Suppressor macrophage treated with lipopolysaccharide for 1 hour (primary cell): ENCODE data around the gene GDPD2.
"Not testable (repeated sequence)": the region's sequence is repeated elsewhere in the genome, so short reads cannot be mapped to it uniquely, and the experiment has no call there.

Experiments used
- DNase-seq, 3 donors: peaks; one replicate each; pipeline ENCODE4 v3.0.0-alpha.2; 2020 to 2022

GDPD2 gene

GRCh38 chrX:70422851-70423341 is at the start of gene GDPD2:
GDPD2 (plus strand) TSS chrX:70423314; CDS start chrX:70424985, 1,671 bp downstream.
- no peak for DNase-seq

GRCh38 chrX:70386235-70386634 is 36.9 kb upstream of the GDPD2 start:
- DNase-seq: no peak

- DNase-seq: peak in 1 of 3 donors; percentile 5
Observed at GRCh38 chrX:70398899-70399298, 24.2 kb upstream of the GDPD2 start.

- DNase-seq: not testable (repeated sequence)
Observed at GRCh38 chrX:70400181-70400580, 22.9 kb upstream of the GDPD2 start.

GRCh38 chrX:70402721-70403120 is 20.4 kb upstream of the GDPD2 start:
- no peak for DNase-seq

- DNase-seq: no peak
Observed at GRCh38 chrX:70405003-70405402, 18.1 kb upstream of the GDPD2 start.

GRCh38 chrX:70410921-70411320 is 12.2 kb upstream of the GDPD2 start:
- no peak for DNase-seq

- peak in 2 of 3 donors; percentile 12 to 15 for DNase-seq
Observed at GRCh38 chrX:70411475-70411874, 11.6 kb upstream of the GDPD2 start.

- DNase-seq: no peak
Observed at GRCh38 chrX:70421618-70422017, 1.5 kb upstream of the GDPD2 start.

- no peak for DNase-seq
Observed at GRCh38 chrX:70423936-70424675, 992 bp downstream of the GDPD2 start.

- DNase-seq: no peak
Observed at GRCh38 chrX:70424801-70425200, 1.7 kb downstream of the GDPD2 start.

- DNase-seq: no peak
Observed at GRCh38 chrX:70426286-70427278, 3.5 kb downstream of the GDPD2 start.

- no peak for DNase-seq
Observed at GRCh38 chrX:70427365-70427764, 4.3 kb downstream of the GDPD2 start.

- no peak for DNase-seq
Observed at GRCh38 chrX:70429759-70430158, 6.6 kb downstream of the GDPD2 start.

- DNase-seq: peak in 2 of 3 donors; percentile 23 to 29
Observed at GRCh38 chrX:70432936-70433847, 10.1 kb downstream of the GDPD2 start.

- DNase-seq: peak; percentile 50 to 74 (median 66)
Observed at GRCh38 chrX:70433848-70434351, 10.8 kb downstream of the GDPD2 start.

GRCh38 chrX:70434352-70434866 is 11.3 kb downstream of the GDPD2 start:
- peak; percentile 67 to 83 (median 76) for DNase-seq

GRCh38 chrX:70434914-70435586 is 11.9 kb downstream of the GDPD2 start:
- no peak for DNase-seq

GRCh38 chrX:70436343-70436742 is 13.2 kb downstream of the GDPD2 start:
- DNase-seq: no peak

GRCh38 chrX:70437011-70437410 is 13.9 kb downstream of the GDPD2 start:
- peak in 2 of 3 donors; percentile 23 to 30 for DNase-seq
